Liver (tissue), 3 donors: ENCODE data around the gene DGCR2.

Source experiments
- ATF3 ChIP-seq: IDR thresholded peaks from 2 replicates; pipeline ENCODE4 v1.6.1; 2016; ENCODE audit warnings: antibody characterized with exemption
- CTCF ChIP-seq: fragments of 150-350 bp; IDR thresholded peaks from 2 replicates; pipeline ENCODE4 v1.5.1; 2017; ENCODE audit warnings: improper control_type of control experiment, low read depth, low read length; ENCODE audit not compliant: missing input control
- EGR1 ChIP-seq, 2 donors: IDR thresholded peaks; 2 replicates each; pipeline ENCODE4 v1.6.1; 2016 to 2018; ENCODE audit warnings: antibody characterized with exemption in 2 of 2, low read depth in 2 of 2
- GABPA ChIP-seq, 2 donors: IDR thresholded peaks in 1 of 2; conservative IDR thresholded peaks in 1 of 2; 2 replicates each; pipeline ENCODE4 v1.6.1; 2016; ENCODE audit warnings: antibody characterized with exemption in 2 of 2, mild to moderate bottlenecking in 1 of 2, moderate library complexity in 1 of 2
- JUND ChIP-seq, 2 donors: IDR thresholded peaks; 2 replicates each; pipeline ENCODE4 v1.6.1; 2016; ENCODE audit warnings: antibody characterized with exemption in 2 of 2
- SP1 ChIP-seq: IDR thresholded peaks from 2 replicates; pipeline ENCODE4 v1.6.1; 2018; ENCODE audit warnings: antibody characterized with exemption, mild to moderate bottlenecking
- TAF1 ChIP-seq: conservative IDR thresholded peaks from 2 replicates; pipeline ENCODE4 v1.6.1; 2016; ENCODE audit warnings: antibody characterized with exemption, mild to moderate bottlenecking
- YY1 ChIP-seq: IDR thresholded peaks from 2 replicates; pipeline ENCODE4 v1.6.1; 2016; ENCODE audit warnings: antibody characterized with exemption, mild to moderate bottlenecking
- TF ChIP-seq, protein P1 (sequence below): IDR thresholded peaks from 2 replicates; pipeline ENCODE4 v1.6.1; 2016; ENCODE audit warnings: antibody characterized with exemption, mild to moderate bottlenecking
- TF ChIP-seq, protein P2 (sequence below): IDR thresholded peaks from 2 replicates; pipeline ENCODE4 v1.6.1; 2016; ENCODE audit warnings: antibody characterized with exemption
- donor health status: healthy.
- donor health status: healthy.

GRCh38 chr22:19118329-19118880 lies 3.8 kb downstream of the DGCR2 start:
- TF ChIP-seq CTCF: no peak
- no peak for TF ChIP-seq SP1
- TF ChIP-seq, protein P1, sequence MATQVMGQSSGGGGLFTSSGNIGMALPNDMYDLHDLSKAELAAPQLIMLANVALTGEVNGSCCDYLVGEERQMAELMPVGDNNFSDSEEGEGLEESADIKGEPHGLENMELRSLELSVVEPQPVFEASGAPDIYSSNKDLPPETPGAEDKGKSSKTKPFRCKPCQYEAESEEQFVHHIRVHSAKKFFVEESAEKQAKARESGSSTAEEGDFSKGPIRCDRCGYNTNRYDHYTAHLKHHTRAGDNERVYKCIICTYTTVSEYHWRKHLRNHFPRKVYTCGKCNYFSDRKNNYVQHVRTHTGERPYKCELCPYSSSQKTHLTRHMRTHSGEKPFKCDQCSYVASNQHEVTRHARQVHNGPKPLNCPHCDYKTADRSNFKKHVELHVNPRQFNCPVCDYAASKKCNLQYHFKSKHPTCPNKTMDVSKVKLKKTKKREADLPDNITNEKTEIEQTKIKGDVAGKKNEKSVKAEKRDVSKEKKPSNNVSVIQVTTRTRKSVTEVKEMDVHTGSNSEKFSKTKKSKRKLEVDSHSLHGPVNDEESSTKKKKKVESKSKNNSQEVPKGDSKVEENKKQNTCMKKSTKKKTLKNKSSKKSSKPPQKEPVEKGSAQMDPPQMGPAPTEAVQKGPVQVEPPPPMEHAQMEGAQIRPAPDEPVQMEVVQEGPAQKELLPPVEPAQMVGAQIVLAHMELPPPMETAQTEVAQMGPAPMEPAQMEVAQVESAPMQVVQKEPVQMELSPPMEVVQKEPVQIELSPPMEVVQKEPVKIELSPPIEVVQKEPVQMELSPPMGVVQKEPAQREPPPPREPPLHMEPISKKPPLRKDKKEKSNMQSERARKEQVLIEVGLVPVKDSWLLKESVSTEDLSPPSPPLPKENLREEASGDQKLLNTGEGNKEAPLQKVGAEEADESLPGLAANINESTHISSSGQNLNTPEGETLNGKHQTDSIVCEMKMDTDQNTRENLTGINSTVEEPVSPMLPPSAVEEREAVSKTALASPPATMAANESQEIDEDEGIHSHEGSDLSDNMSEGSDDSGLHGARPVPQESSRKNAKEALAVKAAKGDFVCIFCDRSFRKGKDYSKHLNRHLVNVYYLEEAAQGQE: no peak
- TF ChIP-seq, protein P2, sequence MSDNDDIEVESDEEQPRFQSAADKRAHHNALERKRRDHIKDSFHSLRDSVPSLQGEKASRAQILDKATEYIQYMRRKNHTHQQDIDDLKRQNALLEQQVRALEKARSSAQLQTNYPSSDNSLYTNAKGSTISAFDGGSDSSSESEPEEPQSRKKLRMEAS: no peak
- TF ChIP-seq JUND (IDR thresholded peaks at IDR 0.05): no peak
- no peak for TF ChIP-seq GABPA (IDR thresholded peaks at IDR 0.05 in 1 of 2, conservative IDR thresholded peaks at IDR 0.05 in 1 of 2)
- TF ChIP-seq YY1: no peak
- no peak for TF ChIP-seq EGR1 (IDR thresholded peaks at IDR 0.05; ENCODE audit: low read depth in 2 of 2)
- no peak for TF ChIP-seq TAF1
- TF ChIP-seq ATF3: no peak
